ENCODE results near the gene CADM1.

Gene CADM1

DNA sequence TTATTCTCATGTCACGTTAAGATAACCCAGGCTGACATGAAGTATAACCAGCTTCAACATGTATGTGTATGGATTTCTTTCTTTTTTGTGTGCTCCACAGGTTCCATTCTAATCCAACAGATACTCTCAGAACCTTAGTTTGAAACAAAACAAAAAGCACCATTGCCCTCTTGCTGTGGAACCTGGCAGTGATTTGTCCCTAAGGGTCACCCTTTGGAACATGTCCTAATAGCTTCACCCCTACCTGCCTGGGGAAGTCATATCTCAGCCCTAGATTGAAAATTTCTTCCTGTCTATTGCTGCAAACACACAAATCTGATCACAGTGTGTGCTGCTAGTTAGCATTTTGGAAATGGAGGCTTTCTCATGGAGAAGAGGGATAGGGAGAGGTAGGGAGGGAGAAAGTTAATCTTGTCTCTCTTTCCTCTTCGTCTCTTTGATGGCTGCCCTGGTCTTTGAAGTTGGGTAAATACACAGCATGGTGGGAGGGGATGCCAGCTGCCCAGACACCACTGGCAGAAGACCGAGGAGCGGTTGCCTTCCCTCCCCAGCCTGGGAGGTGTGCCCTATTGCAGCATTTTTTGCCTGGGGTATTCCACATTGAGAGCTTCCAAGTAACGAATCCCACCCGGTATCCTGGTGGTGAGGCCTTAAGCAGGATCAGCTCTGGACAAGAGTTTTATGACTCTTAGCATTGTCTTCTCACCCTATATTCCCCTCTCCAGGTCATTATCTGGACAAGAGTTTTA lies 11.6 kb upstream of the CADM1 start:
- DNase-seq: no peak

DNA sequence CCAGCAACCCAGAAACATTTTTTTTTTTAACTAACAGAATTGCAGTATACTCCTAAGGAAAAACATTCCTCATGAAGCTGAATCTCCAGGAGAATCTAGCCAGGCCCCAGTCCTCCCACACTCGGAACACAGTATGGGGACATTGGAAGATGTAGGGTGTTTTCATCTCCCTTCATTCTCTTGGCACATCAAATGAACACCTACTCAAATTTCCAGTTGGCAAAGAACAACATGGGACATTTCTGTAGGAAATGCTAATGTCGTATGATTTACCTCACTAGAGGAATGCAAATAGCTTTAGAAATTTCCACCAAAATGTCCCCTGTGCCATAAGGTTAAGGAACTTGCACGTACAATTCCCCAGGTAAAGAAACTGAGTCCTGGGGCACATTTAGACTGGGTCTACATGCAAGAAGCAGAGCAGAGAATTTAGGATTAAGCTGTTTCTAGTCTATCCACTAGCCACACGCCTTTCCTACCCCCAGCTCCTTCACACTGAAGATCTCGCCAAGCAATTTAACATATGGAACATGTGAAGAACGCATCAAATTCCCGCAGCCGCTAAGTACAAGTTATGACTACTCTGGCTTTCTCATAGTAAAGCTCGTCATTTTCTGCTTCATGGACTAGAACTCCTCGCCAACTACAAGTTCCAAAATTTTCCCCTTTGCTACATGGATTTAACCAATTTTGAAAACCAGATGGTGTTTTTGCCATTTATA lies 2.9 kb upstream of the CADM1 start:
- DNase-seq: no peak

DNA sequence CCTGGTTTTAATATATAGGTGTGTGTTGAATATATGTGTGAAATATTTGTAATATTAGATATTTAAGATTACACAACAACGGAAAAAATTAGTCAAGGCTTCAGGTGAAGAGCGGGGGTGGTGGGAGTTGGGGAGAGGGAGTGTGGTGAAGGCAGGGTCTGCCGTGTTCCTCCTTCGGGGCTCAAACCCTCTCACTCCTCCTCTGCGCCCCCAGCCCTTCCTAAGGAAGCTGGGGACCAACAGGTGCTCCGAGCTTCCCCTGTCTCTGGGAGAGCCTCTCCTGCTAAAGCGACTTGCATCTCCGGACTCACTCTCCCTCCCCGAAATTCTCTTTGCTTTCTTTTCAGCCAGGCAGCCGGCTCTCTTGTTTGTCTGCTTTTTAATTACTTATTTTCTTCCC lies 960 bp upstream of the CADM1 start:
- DNase-seq: no peak

GRCh38 chr11:115503886-115504275 lies 334 bp downstream of the CADM1 start:
- DNase-seq: no peak

DNA sequence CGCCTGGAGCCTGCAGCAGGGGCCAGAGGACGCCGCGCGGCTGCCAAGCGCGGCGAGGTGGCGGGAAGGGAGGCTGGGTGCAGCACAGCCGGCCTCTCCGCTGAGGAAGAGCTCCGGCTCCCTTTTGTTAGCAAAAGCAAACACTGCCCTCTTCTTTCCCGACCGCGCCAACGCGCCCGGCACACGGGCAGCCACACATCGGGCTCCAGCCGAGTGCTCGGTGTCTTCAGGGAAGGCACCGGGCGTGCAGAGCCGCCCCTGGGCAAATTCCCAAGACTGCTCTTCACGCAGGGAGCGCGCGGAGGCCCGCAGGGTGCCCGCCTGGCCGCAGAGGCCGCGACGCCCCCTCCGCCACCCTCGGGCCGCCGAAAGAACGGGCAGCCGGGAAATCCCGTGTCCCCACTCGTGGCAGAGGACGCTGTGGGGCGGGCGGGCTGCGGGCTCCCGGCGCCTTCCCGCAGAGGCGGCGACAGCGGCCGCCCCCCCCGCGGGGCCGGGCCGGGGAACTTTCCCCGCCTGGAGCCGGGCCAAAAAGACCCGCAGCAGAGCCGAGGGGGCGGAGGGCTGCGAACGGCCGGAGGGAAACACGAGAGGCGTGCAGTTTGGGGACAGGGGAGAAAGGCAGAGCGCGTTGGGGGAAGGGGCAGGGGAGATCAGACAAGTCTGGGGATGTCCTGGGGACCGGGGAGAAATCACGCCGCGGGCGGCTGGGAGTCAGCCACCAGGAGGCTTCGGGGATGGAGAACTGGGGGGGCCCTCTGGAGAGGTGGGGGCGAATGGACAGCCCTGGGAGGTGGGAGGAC lies 931 bp downstream of the CADM1 start:
- DNase-seq: no peak

DNA sequence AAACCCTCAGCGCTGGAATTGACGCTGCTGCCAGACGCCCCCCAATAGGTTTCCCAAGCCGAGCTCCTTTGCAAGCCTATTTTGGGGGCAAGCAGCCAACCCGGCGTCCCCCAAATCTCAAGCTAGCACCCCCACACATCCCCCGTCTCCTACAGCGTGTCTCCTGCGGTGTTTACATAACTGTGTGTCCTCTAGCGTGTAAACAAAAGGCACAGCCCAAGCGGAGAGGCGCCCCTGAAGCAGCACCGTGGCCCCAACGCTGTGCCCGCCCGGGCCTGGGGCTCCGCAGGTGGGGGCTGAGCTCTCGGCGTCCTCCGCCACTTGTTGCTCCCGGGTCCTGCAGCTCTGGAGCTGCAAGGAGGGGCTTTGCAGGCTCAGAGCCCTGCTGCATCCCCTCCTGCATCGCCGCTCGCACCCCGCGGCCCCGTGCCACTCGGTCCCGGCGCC lies 1.6 kb downstream of the CADM1 start:
- no peak for DNase-seq

DNA sequence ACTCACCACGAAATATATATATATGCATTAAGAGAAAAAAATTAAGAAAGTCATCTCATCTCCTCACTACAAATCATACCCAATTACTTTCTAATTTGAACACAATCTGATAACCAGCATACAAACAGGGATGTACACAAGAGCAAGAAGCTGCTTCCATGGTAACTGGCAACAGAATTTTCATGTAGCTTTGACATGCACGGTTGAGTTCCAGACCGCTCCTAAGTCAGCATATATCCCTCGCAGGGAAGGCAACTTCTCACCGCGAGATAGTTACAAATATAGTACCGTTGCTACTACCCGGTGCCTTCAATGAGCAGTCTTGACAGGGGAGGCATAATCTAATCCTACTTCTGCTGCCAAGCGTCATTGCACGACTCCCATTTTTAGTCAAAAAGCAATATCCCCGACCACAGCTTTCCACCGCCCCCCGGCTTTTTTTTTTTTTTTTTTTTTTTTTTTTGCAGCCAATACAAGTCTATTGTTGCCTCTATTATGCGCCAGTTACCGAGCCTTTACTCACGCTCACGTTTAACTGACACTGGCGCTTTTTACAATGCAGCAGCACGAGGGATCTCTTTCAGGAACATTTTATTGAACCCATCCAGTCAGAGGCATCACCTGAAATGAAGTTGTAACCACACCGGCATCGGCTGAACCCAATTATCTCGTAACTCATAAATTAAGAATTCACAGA lies 2.2 kb downstream of the CADM1 start:
- DNase-seq: no peak

DNA sequence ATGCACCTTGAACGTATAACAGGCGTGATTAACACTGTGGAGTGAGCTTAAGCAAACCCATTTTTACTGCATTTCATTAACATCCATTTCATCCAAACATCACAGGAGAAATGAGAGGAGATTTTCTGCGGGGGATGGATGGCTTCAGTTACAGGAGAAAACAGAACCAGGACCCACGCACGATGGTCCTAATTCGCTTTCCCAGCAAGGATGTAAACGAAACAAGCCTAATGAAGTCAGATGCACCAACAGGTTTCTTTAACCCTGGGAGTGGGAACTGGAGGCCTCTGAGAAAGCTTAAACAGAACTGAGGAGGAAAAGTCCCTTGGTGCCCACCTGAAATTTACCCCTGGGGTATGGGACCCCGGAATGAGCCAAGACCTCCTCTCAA lies 2.7 kb downstream of the CADM1 start:
- no peak for DNase-seq

- no peak for DNase-seq
Measured at GRCh38 chr11:115500547-115501501, 3.4 kb downstream of the CADM1 start.

GRCh38 chr11:115499891-115500290 lies 4.3 kb downstream of the CADM1 start:
- DNase-seq: no peak

DNA sequence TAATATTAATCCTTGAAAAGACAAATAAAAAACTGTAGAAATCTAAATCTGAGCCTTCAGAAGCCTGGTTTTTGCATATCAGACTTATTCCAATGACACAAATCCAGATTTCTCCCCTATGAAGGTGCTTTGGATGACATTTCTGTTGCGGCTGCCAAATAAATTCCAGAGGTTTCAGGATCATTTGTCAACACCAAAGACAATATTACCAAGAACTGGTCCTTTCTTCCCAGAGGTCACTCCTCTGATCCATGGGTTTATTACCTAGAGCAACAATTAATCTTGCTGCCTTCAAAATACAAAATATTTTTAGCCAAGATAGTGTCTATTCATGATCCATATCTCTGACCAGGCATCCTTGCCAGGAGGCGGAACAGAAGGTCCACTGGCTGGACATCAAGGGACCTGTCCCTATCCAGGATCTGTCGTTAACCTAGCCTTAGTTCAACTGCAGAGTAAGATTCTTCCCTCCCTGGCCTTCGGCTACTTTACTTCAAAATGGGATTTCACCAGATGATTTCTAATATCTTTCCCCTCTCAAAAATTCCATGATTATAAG lies 4.9 kb downstream of the CADM1 start:
- DNase-seq: no peak

DNA sequence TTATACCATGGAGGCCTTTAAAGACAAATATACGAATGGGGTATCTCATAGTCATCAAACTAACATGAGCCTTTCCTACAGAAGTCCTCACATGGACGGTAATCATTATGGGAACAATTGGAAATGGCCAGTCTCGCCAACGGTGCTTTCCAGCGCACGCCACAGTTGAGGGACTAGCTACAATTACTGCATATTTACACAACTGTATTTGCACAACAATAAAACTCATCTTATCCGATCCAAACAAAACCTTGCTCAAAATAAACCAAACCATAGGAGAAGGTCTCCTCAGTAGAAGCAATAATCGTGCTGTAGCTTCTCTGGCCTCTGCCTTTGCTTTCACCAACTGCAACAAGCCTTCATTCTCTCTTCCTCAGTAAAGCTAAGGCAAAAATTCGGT lies 5.9 kb downstream of the CADM1 start:
- no peak for DNase-seq

GRCh38 chr11:115497303-115497702 lies 6.9 kb downstream of the CADM1 start:
- no peak for DNase-seq

DNA sequence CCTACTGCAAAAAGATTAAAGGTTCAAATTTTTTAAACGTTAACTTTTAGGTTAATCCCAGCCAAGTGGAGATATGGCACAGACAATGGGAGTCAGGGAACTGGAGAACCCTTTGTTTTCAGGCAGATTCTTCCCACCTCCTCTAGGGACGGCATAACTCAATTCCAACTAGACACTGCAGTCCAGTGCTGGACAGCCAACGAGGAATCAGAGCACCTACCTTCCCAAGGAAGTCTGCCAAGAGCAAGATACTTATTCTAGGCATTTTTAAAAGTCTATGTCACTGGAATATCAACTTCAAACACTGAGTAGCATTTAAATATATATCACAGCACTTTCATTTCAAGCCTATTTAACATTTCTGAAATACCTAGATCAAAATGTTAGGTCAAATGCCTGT lies 7.3 kb downstream of the CADM1 start:
- DNase-seq: no peak

- no peak for DNase-seq
Measured at GRCh38 chr11:115493905-115494304, 10.3 kb downstream of the CADM1 start.

DNA sequence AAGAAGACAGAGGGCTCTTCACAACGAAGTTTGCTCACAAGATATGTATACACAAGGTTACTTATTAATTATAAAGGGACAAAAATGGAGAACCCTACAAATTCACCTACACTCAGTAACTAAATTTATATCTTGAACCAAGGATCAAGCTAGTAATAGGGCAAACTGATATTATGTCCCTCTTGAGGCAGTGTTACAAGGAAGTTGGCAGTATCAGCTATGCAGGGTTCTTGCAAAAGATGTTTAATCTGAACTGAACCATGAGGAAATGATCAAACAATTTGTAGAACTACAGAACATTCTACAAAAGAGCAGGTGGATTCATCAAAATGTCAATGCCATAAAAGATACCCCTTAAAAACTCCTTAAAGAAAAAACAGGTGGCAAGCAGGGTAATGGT lies 10.7 kb downstream of the CADM1 start:
- no peak for DNase-seq

DNA sequence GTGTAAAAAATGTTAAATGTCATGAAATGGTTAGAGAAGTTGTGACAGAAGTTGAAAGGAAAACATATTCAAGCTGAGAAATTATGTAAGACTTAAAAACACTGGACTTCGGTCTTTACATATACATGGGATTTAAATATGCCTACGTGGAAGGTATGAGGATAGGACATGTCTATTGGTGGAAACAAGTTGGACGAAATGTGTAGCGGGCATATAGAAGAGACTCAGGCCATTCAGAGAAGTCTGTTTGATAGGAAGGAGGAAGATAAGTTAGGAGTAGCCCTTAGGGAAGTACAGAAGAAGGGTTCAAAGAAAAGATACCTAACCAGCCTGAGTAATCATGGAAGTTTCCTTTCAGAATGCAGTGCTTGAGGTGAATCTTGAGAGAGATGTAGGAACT lies 14.7 kb downstream of the CADM1 start:
- DNase-seq: no peak

GRCh38 chr11:115488945-115489344 lies 15.3 kb downstream of the CADM1 start:
- DNase-seq: no peak

GRCh38 chr11:115481528-115481927 lies 22.7 kb downstream of the CADM1 start:
- DNase-seq: no peak

DNA sequence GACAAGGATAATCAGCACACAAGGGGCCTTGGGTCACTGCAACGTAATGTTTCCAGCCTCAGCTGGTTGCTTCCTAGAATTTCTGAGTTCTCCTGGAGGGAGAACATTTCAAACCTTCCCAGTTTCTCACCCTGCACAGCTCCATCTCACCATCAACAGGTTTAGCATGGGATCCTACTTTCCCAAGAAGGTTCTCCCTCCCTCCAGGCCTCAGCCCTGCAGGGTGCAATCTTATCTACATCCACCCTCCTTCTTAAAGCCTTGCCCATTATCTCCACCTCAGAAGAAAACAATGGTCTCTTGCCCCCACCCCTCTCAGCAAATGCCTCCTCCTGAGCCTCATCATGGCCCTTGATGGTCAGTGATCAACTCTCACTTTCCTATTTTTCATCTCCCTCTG lies 23.6 kb downstream of the CADM1 start:
- no peak for DNase-seq

DNA sequence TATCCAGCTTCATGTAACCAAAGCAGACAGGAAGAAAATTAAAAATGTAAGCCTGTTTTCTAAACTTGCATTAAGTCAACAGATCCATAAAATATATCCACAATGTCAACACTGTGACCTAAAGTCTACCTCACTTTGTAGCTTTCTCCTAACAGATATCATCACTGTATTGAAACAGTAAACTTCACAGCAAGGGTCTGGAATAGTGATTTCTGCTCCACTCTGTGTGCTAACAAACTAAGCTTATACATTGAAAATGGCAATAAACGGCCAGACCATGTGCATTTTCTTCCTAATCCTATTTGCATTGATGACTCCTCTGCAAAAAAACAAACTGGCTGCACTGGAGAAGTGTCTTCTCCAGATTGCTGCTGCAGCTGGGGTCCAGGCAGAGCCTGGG lies 26.8 kb downstream of the CADM1 start:
- no peak for DNase-seq
